ENCODE results near the gene ZNF263. TPM values are rescaled to one million over a fixed set of nuclear protein-coding genes. Genes with fewer than 3 reads are reported as not detected.
"Not testable (repeated sequence)": the region's sequence is repeated elsewhere in the genome, so short reads cannot be mapped to it uniquely, and the experiment has no call there.

Gene ZNF263
- total RNA-seq, 1 donor: 65.1 TPM

GRCh38 chr16:3266873-3267537, 16.3 kb upstream of the ZNF263 start:
- Histone ChIP-seq H3K4me2 (ENCODE audit: insufficient read depth, low read length) (peak overlapping the region; percentile 68), H3K4me3 (ENCODE audit: insufficient read depth, low read length) (no peak overlapping the region), H3K79me2 (ENCODE audit: insufficient read depth, low read length) (no peaks in the 10 kb centered on the region), H3K36me3 (ENCODE audit: insufficient read depth, low read length) (no peaks in the 10 kb centered on the region), H3K4me1 (ENCODE audit: insufficient read depth, low read length) (peaks cover 16% of the 10 kb centered on the region), H3K27ac (ENCODE audit: low read depth, low read length) (peak overlapping the region; percentile 65), H3K9me3 (ENCODE audit: low read depth, low read length) (no peaks in the 10 kb centered on the region), H4K20me1 (ENCODE audit: insufficient read depth, low read length) (no peaks in the 10 kb centered on the region), H3K27me3 (ENCODE audit: insufficient read depth, low read length) (no peaks in the 10 kb centered on the region), H2AFZ (ENCODE audit: low read length) (peak overlapping the region; percentile 38)
- TF ChIP-seq, protein P1, sequence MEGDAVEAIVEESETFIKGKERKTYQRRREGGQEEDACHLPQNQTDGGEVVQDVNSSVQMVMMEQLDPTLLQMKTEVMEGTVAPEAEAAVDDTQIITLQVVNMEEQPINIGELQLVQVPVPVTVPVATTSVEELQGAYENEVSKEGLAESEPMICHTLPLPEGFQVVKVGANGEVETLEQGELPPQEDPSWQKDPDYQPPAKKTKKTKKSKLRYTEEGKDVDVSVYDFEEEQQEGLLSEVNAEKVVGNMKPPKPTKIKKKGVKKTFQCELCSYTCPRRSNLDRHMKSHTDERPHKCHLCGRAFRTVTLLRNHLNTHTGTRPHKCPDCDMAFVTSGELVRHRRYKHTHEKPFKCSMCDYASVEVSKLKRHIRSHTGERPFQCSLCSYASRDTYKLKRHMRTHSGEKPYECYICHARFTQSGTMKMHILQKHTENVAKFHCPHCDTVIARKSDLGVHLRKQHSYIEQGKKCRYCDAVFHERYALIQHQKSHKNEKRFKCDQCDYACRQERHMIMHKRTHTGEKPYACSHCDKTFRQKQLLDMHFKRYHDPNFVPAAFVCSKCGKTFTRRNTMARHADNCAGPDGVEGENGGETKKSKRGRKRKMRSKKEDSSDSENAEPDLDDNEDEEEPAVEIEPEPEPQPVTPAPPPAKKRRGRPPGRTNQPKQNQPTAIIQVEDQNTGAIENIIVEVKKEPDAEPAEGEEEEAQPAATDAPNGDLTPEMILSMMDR (IDR thresholded peaks at IDR 0.05; ENCODE audit: extremely low read depth, low read depth, low read length): peak; percentile 81
- DNase-seq (ENCODE audit: insufficient read length, low spot score, missing footprints): peak; percentile 95

- Histone ChIP-seq H3K4me2 (ENCODE audit: insufficient read depth, low read length) (no peak overlapping the region), H3K79me2 (ENCODE audit: insufficient read depth, low read length) (no peaks in the 10 kb centered on the region), H3K4me3 (ENCODE audit: insufficient read depth, low read length) (no peak overlapping the region), H3K27ac (ENCODE audit: low read depth, low read length) (no peak overlapping the region), H3K9me3 (ENCODE audit: low read depth, low read length) (no peaks in the 10 kb centered on the region), H2AFZ (ENCODE audit: low read length) (no peak overlapping the region), H3K4me1 (ENCODE audit: insufficient read depth, low read length) (peaks cover 16% of the 10 kb centered on the region), H3K36me3 (ENCODE audit: insufficient read depth, low read length) (no peaks in the 10 kb centered on the region), H4K20me1 (ENCODE audit: insufficient read depth, low read length) (no peaks in the 10 kb centered on the region), H3K27me3 (ENCODE audit: insufficient read depth, low read length) (no peaks in the 10 kb centered on the region)
- TF ChIP-seq, protein P1 (IDR thresholded peaks at IDR 0.05; ENCODE audit: extremely low read depth, low read depth, low read length): no peak
- DNase-seq (ENCODE audit: insufficient read length, low spot score, missing footprints): peak; percentile 22
Observed at GRCh38 chr16:3268294-3268693, 15.0 kb upstream of the ZNF263 start.

GRCh38 chr16:3270718-3271117, 12.6 kb upstream of the ZNF263 start:
- H3K79me2 ChIP-seq (ENCODE audit: insufficient read depth, low read length); H3K4me3 ChIP-seq (ENCODE audit: insufficient read depth, low read length); H3K27me3 ChIP-seq (ENCODE audit: insufficient read depth, low read length); DNase-seq (ENCODE audit: insufficient read length, low spot score, missing footprints); H3K4me2 ChIP-seq (ENCODE audit: insufficient read depth, low read length); H3K36me3 ChIP-seq (ENCODE audit: insufficient read depth, low read length); H2AFZ ChIP-seq (ENCODE audit: low read length); H3K9me3 ChIP-seq (ENCODE audit: low read depth, low read length); H4K20me1 ChIP-seq (ENCODE audit: insufficient read depth, low read length); H3K27ac ChIP-seq (ENCODE audit: low read depth, low read length): not testable (repeated sequence)
- H3K4me1 ChIP-seq (ENCODE audit: insufficient read depth, low read length): peaks cover 13% of the 10 kb centered on the region

- not testable (repeated sequence) for H3K27me3 ChIP-seq (ENCODE audit: insufficient read depth, low read length); H3K9me3 ChIP-seq (ENCODE audit: low read depth, low read length); H3K79me2 ChIP-seq (ENCODE audit: insufficient read depth, low read length); H3K4me3 ChIP-seq (ENCODE audit: insufficient read depth, low read length); H2AFZ ChIP-seq (ENCODE audit: low read length); H3K4me2 ChIP-seq (ENCODE audit: insufficient read depth, low read length); DNase-seq (ENCODE audit: insufficient read length, low spot score, missing footprints); H3K36me3 ChIP-seq (ENCODE audit: insufficient read depth, low read length); H4K20me1 ChIP-seq (ENCODE audit: insufficient read depth, low read length); H3K27ac ChIP-seq (ENCODE audit: low read depth, low read length)
- H3K4me1 ChIP-seq (ENCODE audit: insufficient read depth, low read length): peaks cover 12% of the 10 kb centered on the region
Observed at GRCh38 chr16:3271281-3271680, 12.0 kb upstream of the ZNF263 start.

GRCh38 chr16:3274490-3274889, 8.8 kb upstream of the ZNF263 start:
- TF ChIP-seq, protein P1 (IDR thresholded peaks at IDR 0.05; ENCODE audit: extremely low read depth, low read depth, low read length): no peak
- Histone ChIP-seq H3K79me2 (ENCODE audit: insufficient read depth, low read length) (no peaks in the 10 kb centered on the region), H3K4me3 (ENCODE audit: insufficient read depth, low read length) (no peak overlapping the region), H4K20me1 (ENCODE audit: insufficient read depth, low read length) (no peaks in the 10 kb centered on the region), H3K36me3 (ENCODE audit: insufficient read depth, low read length) (no peaks in the 10 kb centered on the region), H3K27me3 (ENCODE audit: insufficient read depth, low read length) (peaks cover 11% of the 10 kb centered on the region), H2AFZ (ENCODE audit: low read length) (no peak overlapping the region), H3K4me2 (ENCODE audit: insufficient read depth, low read length) (no peak overlapping the region), H3K27ac (ENCODE audit: low read depth, low read length) (no peak overlapping the region), H3K9me3 (ENCODE audit: low read depth, low read length) (no peaks in the 10 kb centered on the region), H3K4me1 (ENCODE audit: insufficient read depth, low read length) (no peaks in the 10 kb centered on the region)
- no peak for DNase-seq (ENCODE audit: insufficient read length, low spot score, missing footprints)
